GM18505 (cell line): Measurements from ENCODE around the gene EFCAB11.

Experiments
- ATAC-seq: cut with Tn5 transposase; IDR thresholded peaks from one replicate; pipeline ENCODE4 v1.9.1; 2021; ENCODE audit not compliant: unreplicated experiment
- POLR2A ChIP-seq: IDR thresholded peaks from 4 replicates; pipeline ENCODE4 v1.6.1; 2011; ENCODE audit warnings: borderline replicate concordance; ENCODE audit not compliant: insufficient read depth, insufficient read length; ENCODE audit errors: extremely low read depth

The EFCAB11 gene

DNA sequence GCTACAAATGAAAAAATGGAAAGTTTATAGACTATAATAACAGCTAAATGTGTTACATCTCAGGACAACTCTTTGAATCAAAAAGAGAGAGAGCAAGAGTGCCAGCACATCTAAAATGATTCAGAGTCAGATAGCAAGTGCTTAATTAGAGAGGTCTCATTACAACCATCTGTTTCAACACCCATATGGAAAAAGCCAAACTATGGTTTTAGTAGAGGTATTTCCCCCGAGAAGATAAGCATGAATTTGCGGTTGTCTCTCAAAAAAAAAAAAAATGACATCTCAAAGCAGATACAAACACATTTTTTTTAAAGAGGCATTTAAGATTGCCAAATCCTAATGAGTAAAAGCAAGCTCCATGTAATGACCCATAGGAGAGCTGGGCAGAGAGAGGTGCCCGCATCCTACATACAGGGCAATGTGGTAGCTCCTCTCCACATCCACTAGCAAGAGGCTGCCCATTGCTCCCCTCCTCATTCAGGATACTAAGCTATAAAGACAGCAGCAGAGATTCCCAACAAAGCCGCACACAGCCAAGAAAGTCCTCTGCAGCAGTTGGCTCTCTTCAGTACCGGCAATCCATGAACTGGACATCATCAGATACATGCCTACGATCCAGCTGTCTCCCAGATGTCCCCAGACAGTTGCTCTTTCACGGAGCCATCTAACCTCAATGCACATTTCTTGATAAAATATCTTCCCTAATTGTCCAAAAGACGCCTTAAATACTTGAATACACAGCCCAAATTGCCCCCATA is 100.4 kb downstream of the EFCAB11 start:
- ATAC-seq = no peak
- no peak for TF ChIP-seq POLR2A

DNA sequence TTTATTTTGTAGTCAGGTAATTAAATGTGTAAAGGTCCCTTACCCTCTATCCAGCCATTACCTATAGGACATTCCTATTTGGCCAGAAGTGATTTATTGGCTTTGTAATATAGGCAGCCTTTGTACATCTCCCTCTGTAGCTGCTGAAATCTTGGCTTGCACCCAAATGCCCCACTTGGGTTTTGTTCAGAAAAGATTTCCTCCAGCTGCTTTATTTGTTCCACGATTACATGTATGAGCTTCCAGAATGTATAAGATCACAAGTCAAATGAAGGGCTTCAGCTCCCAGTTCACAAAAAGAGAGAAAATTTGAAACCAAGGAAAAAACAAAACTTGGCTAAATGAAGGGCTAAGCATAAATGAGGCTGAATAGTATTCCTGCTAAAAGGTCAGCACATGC is 103.4 kb downstream of the EFCAB11 start:
- no peak for TF ChIP-seq POLR2A
- no peak for ATAC-seq

DNA sequence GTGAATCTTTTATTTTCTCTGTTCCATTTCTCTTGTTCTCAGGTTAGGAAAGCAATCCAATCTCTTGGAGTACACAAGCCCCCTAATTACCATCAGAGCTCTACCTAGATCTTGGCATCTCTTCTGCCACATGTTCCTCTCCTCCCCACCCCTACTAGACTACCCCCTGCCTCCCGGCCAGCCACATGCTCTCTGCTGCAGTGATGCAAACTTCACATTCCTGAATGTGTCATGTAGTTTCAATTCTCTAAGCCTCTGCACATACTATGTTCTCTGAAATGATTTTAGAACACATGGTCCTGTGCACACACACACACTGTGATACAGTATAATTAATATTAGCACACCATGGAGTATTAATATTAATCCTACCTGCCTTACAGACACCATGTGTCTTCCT is 104.6 kb downstream of the EFCAB11 start:
- no peak for TF ChIP-seq POLR2A
- no peak for ATAC-seq

DNA sequence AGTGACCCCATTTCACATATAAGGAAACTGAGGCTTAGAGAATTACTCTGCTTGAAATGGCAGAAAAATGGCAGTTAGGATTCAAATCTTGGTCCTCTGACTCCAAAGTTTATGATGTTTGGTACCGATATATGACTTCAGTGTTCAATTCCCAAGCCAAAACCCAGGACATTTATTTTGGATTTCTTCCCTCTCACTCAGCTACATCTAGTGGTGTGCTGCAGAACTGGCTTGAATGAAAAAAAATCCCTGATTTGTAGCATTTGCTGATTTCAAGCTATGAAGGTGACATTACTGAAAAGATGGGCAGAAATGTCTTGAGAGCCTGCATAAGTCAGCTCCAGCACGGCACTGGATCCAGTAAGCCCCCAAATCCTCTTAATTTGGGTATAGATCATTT is 106.4 kb downstream of the EFCAB11 start:
- ATAC-seq = no peak
- no peak for TF ChIP-seq POLR2A

DNA sequence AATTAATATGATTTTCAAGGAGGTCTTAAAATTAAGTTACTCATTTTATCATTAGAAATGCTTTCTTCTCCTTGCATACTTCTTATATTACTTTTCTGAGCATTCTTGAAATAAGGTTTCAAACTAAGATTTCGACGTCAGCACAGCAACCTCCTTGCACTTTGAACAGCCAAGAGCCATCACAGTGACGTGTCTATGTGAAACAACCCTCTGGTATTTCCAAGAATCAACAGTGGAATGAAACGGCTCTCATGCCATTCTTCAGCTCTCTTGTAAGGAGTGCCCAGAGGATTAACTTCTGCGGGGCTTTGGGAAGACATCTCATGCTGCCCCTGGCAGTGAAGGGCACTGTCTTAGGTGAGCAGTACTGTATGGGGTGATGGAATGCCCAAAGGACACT is 109.2 kb downstream of the EFCAB11 start:
- no peak for TF ChIP-seq POLR2A
- no peak for ATAC-seq

DNA sequence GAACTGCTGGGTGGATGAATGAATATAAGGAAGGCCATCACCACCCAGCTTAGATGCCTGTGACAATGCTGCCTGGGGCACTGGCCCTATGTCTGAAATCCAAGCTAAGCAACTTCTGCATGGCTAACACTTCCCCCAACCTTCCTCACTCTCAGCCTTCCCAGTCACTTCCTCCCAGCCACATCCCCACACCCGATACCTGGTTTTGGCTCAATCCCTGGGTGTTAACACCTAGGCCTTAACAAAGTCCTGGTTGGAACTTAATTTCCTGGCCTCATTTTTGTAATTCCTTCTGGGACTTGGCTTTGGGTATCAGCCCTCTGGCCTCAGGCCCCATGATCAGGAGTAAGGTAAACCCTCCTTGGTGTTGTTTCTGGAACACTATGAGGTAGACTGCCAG is 110.0 kb downstream of the EFCAB11 start:
- no peak for TF ChIP-seq POLR2A
- no peak for ATAC-seq

DNA sequence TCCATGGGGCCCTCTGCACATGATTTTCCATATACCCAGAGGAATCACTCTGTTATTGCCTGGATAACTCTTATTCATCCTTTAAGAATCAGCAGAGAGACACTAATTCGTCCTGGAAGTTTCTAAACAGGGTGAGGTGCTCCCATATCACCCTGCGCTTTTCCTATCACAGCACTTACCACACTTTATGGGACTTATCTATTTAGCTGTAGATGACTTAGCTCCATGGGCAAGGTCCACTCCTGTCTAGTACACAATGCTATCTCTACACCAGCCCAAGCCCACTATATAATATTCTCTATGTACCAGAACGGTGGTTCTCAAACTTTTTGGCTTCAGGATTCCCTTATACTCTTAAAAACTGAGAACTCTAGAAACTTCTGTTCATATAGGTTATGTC is 111.7 kb downstream of the EFCAB11 start:
- TF ChIP-seq POLR2A = no peak
- ATAC-seq = no peak

DNA sequence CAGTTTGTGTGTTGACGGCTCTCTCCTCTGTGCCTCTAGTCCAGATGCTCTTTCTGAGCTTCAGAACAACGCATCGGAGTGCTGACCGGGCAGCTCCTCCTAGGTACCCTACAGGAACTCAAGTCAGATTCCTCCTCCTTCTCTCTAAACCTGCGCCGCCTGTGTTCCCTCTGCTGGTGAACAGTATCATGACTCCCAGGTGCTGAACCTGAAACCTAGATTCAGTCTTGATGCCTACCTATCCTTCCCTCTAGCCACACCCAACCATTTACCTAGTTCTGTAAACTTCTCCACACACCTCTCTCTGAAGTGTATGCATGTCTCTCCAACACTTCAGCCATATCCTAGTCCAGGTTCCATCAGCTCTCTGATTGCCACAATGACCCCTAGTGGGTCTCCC is 112.7 kb downstream of the EFCAB11 start:
- no peak for ATAC-seq
- no peak for TF ChIP-seq POLR2A

DNA sequence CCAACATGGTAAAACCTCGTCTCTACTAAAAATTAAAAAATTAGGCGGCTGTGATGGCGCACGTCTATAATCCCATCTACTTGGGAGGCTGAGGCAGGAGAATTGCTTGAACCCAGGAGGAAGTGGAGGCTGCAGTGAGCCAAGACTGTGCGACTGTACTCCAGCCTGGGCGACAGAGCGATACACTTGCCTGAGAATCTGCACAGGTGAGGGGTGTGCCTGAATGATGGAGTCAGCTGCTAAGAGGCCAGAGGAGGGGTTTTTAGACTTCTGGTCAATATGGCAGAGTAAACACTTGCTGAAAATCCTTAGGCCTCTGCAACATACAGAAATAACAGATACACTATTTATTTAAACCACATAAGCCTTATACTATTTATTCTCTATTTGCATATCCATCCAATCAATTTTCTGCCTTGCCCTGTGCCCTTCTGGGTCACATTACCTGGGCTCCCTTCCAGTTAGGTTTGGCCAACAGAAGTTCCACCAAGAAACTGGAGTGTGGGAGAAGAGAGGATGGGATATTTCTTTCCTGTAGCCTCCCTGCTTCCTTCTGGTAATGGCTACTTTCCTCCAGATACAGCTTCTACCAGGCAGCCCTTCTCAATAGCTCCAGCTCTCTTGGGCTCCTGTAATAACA is 117.6 kb downstream of the EFCAB11 start:
- no peak for ATAC-seq
- no peak for TF ChIP-seq POLR2A

DNA sequence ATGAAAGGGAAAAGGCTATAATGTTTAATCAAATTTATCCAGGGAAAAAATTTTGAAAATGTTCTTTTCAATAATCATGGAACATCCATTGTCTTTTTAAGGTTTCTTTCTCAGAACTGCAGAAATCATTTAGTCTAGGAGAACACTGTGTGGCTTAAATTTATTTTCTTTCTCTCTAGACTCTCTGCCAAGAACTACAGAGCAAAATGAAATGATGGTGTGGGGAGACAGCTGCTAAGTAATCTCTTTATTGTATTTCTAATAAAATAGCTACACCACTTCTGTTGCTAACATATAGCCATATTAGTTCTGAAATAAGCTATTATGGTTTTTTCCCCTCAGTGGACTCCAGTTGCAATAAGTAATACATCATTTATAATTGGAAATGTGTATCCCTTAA is 120.9 kb downstream of the EFCAB11 start:
- ATAC-seq = no peak

DNA sequence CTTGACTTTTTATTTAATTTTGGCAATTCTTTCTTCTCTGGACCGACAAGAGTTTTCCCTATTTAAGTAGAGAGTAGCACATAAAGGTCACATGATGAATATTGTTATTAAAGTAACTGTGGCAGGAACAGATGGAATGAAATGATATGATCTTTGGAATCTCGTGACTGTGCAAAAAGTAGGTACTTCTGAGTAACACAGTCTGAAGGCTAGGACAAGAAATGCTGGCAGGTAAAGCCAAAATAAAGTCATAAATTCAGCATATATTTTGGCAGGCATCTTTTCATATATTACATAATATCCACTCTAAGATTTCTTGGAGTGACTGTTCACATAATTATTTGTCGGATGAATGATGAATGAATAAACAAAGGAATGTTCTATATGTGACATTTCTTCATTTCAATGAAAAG is 121.4 kb downstream of the EFCAB11 start:
- ATAC-seq = no peak
- TF ChIP-seq POLR2A = no peak

More for the DNA sequence above, 120.9 kb downstream of the EFCAB11 start:
- TF ChIP-seq POLR2A = no peak

DNA sequence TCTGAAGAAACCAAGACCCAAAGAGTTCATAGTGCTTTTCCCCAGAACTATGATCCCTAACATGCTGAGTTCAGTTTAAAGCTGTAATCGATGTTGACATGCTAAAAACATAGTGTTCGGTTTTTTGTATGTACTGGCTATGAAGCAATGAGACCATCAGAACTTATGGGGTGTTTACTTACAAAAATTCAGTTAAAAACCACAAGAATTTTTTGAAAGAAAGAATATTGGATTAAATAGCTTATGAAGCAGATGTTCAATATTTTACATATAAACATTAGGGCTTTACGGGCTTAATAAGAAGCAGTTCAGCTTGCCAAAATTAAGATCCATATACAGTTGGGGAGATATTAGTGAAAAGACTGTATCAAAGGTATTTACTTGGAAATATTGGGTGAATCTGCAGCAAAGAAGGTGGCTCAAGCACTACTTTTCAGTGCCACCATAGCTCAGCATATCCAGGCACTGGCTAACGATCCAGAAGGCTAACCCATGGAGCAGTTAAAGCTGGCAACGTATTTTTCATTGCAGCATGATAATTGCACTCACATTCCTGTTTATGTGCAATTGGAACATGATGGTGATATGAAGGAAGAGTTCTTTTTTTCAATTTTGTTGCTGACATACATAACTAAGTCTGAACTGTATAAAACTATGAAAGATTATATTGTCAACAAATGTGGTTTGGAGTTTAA is 125.9 kb downstream of the EFCAB11 start:
- TF ChIP-seq POLR2A = no peak

DNA sequence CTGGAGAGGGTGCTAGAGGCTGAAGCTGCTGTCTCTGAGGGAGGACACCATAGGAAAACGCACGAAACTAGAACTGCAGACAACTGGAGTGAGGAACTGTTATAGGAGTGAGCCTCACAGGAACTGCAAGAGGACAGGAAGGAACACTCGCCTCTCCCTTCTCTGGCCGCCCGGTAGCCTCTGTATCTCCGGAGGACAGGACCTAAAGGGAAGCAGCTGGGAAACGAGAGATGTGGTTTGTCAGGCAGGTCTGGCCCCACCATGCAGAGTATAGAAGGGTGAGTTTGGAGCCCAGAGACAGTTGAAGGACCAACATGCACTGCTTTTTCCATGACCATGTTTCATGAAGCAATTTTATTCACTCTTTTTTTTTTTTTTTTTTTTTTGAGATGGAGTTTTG is 127.3 kb downstream of the EFCAB11 start:
- no peak for TF ChIP-seq POLR2A
- ATAC-seq = no peak

More for the DNA sequence above, 125.9 kb downstream of the EFCAB11 start:
- no peak for ATAC-seq

DNA sequence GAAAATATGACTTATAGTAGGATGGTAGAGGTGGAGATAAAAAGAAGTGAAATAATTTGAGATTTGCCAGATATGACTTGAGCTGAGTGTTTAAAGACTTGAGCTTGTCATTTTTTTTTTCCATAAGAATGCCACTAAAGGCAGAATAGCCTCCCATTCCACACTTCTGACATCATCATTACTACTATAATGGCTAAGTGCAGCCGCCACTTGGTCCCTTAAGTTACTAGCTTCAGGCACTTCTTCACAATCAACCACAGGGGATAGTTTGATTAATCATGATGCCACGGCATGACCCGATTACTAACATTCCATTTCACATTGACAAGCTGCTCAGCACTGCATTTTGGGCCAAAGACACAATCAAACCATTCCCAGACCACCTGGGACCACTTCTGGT is 127.9 kb downstream of the EFCAB11 start:
- ATAC-seq = no peak
- no peak for TF ChIP-seq POLR2A
